ENCODE results near the gene CELA2B. TPM values are rescaled to one million over a fixed set of nuclear protein-coding genes. Genes with fewer than 3 reads are reported as not detected.

The CELA2B gene
- total and polyA plus RNA-seq, 9 of the 15 experiments (the other 6 are each of a cell fraction or from before 2014, with no cell fraction given), result 0.25 to 2.1 (median 0.38) TPM; not detected in 5

- TF ChIP-seq MAZ (CRISPR knock-in tag; conservative IDR thresholded peaks at IDR 0.05 in 1 of 2, IDR thresholded peaks at IDR 0.05 in 1 of 2) (peak in 1 of 2 experiments; percentile 73; a peak in 2 of 4 replicates), BRF1 (IDR thresholded peaks at IDR 0.05; ENCODE audit: borderline replicate concordance, extremely low read depth, insufficient read length) (no peak), MTA3 (IDR thresholded peaks at IDR 0.05; ENCODE audit: borderline replicate concordance) (0 out of 2 replicates have a peak, but pooled peaks have one; percentile 45), ETV1 (tag; conservative IDR thresholded peaks at IDR 0.05; ENCODE audit: low read depth) (peak; percentile 49; the same call in 1 of the 2 replicates), MYC (IDR thresholded peaks at IDR 0.05; ENCODE audit: low read depth, low read length) (0 out of 2 replicates have a peak, but pooled peaks have one; percentile 10), MYC (CRISPR knock-in tag; IDR thresholded peaks at IDR 0.05; ENCODE audit: borderline replicate concordance, low read depth) (no peak), GABPA (tag; conservative IDR thresholded peaks at IDR 0.05; ENCODE audit: low read depth) (peak; percentile 60), ZBTB11 (CRISPR knock-in tag; IDR thresholded peaks at IDR 0.05) (peak in 1 of 3 experiments; percentile 63; a peak in 2 of 6 replicates), MAFK (IDR thresholded peaks at IDR 0.05; ENCODE audit: low read length) (no peak), HMBOX1 (IDR thresholded peaks at IDR 0.05) (no peak), POLR2G (IDR thresholded peaks at IDR 0.05; ENCODE audit: low read depth, low read length) (peak; percentile 89), PTRF (tag; IDR thresholded peaks at IDR 0.05) (no peak), PHF20 (IDR thresholded peaks at IDR 0.05; ENCODE audit: partially characterized antibody) (no peak), HCFC1 (IDR thresholded peaks at IDR 0.05; ENCODE audit: low read depth, low read length) (peak; percentile 36; the same call in 1 of the 2 replicates), JUND (IDR thresholded peaks at IDR 0.05; ENCODE audit: borderline replicate concordance, low read depth, low read length) (no peak), JUND (tag; IDR thresholded peaks at IDR 0.05; ENCODE audit: borderline replicate concordance, low read depth, low read length) (no peak), ZBTB7A (IDR thresholded peaks at IDR 0.05; ENCODE audit: borderline replicate concordance, control insufficient read depth, low read depth, low read length) (peak; percentile 92), GTF2F1 (IDR thresholded peaks at IDR 0.05; ENCODE audit: low read depth, low read length) (no peak), ZNF780A (CRISPR knock-in tag; IDR thresholded peaks at IDR 0.05) (no peak), MED1 (CRISPR knock-in tag; IDR thresholded peaks at IDR 0.05; ENCODE audit: borderline replicate concordance) (no peak), NCOR1 (IDR thresholded peaks at IDR 0.05) (0 out of 2 replicates have a peak, but pooled peaks have one; percentile 4), TARDBP (IDR thresholded peaks at IDR 0.05) (no peak), ZBTB17 (CRISPR knock-in tag; IDR thresholded peaks at IDR 0.05) (peak; percentile 74; the same call in 1 of the 2 replicates), TAF1 (IDR thresholded peaks at IDR 0.05; ENCODE audit: control insufficient read depth, extremely low read depth, insufficient read depth, low read length, severe bottlenecking) (peak; percentile 87), KAT2B (IDR thresholded peaks at IDR 0.05; ENCODE audit: low read depth, low read length) (no peak), ZFP1 (CRISPR knock-in tag; IDR thresholded peaks at IDR 0.05) (no peak)
Measured at GRCh38 chr1:15524021-15524282, 48.0 kb downstream of the CELA2B start, which contains the start of gene CASP9 (continued).
